Activated CD4-positive, alpha-beta T cell treated with anti-CD3 and anti-CD28 coated beads, Interleukin-2, amount 10 ng/mL, durations not matched to agents 7 days and 5 days (primary cell): Measurements from ENCODE around the gene MTHFD2L. TPM values are rescaled to one million over a fixed set of nuclear protein-coding genes. Genes with fewer than 3 reads are reported as not detected.
"Not testable (repeated sequence)": the region's sequence is repeated elsewhere in the genome, so short reads cannot be mapped to it uniquely, and the experiment has no call there.

Experiments
- CTCF ChIA-PET: fragments of 350-600 bp; sonication (Branson Sonifier 250); formaldehyde crosslinking; loops from one replicate; lab custom pipeline; 2021; ENCODE audit warnings: antibody characterized with exemption; lab: Charles Lee
- POLR2A ChIA-PET: fragments of 350-600 bp; sonication (Branson Sonifier 250); formaldehyde crosslinking; loops from one replicate; lab custom pipeline; 2021; ENCODE audit warnings: antibody characterized with exemption; lab: Charles Lee
- DNase-seq: peaks from one replicate; pipeline ENCODE4 v3.0.0-alpha.2; 2020
- H3K27ac Mint-ChIP-seq: one replicate; pipeline ENCODE4 v1.8.0; 2021; ENCODE audit warnings: mild to moderate bottlenecking, moderate library complexity, mixed read lengths
- H3K27me3 Mint-ChIP-seq: one replicate; pipeline ENCODE4 v1.8.0; 2021; ENCODE audit warnings: mixed read lengths
- H3K36me3 Mint-ChIP-seq: one replicate; pipeline ENCODE4 v1.8.0; 2021; ENCODE audit warnings: low read depth, mixed read lengths
- H3K4me1 Mint-ChIP-seq: one replicate; pipeline ENCODE4 v1.8.0; 2021; ENCODE audit warnings: mixed read lengths
- H3K4me3 Mint-ChIP-seq: one replicate; pipeline ENCODE4 v1.8.0; 2021; ENCODE audit warnings: mild to moderate bottlenecking, moderate library complexity, mixed read lengths
- H3K9me3 Mint-ChIP-seq: one replicate; pipeline ENCODE4 v1.8.0; 2021; ENCODE audit warnings: mixed read lengths
- total RNA-seq, 2 experiments: library from RNA; stranded (reverse); gene quantifications; one replicate each; pipeline ENCODE4 v1.2.3, GENCODE V29; 2021

The MTHFD2L gene
- total RNA-seq, 2 experiments from 2014 or later: 7.9 to 8.9 TPM

GRCh38 chr4:74214457-74215159 is 56.7 kb downstream of the MTHFD2L start:
- CTCF ChIA-PET: interaction anchor here (0.9 to 1.6 kb wide), 3 partner anchors 13 to 19 kb away, joined by 3 to 8 read pairs (median 5); no protein-coding TSS in a partner anchor
- Mint-ChIP-seq H3K9me3 (peaks cover 13% of the 10 kb centered on the region), H3K36me3 (peaks cover 14% of the 10 kb centered on the region)
- DNase-seq, H3K27ac Mint-ChIP-seq, H3K4me3 Mint-ChIP-seq, POLR2A ChIA-PET, H3K4me1 Mint-ChIP-seq, H3K27me3 Mint-ChIP-seq: not testable (repeated sequence)

- H3K4me3 Mint-ChIP-seq, H3K27ac Mint-ChIP-seq, POLR2A ChIA-PET, H3K4me1 Mint-ChIP-seq, H3K27me3 Mint-ChIP-seq, DNase-seq: not testable (repeated sequence)
- peaks cover 14% of the 10 kb centered on the region for H3K36me3 Mint-ChIP-seq
- peaks cover 10% of the 10 kb centered on the region for H3K9me3 Mint-ChIP-seq
- CTCF ChIA-PET: interaction anchor here (0.9 to 1.6 kb wide), 3 partner anchors 13 to 20 kb away, joined by 3 to 8 read pairs (median 5); no protein-coding TSS in a partner anchor
These were observed 57.3 kb downstream of the MTHFD2L start for GRCh38 chr4:74215236-74215635.

GRCh38 chr4:74217365-74217764 is 59.4 kb downstream of the MTHFD2L start:
- H3K27ac Mint-ChIP-seq: no peak overlapping the region
- POLR2A ChIA-PET: no interaction called here
- no peak overlapping the region for H3K4me3 Mint-ChIP-seq
- peaks cover 5% of the 10 kb centered on the region for H3K4me1 Mint-ChIP-seq
- DNase-seq: no peak
- H3K27me3 Mint-ChIP-seq: no peaks in the 10 kb centered on the region
- H3K9me3 Mint-ChIP-seq: peaks cover 2% of the 10 kb centered on the region
- H3K36me3 Mint-ChIP-seq: peaks cover 5% of the 10 kb centered on the region
- CTCF ChIA-PET: interaction anchor here (1.0 kb wide), 1 partner anchor 11 kb away, joined by 3 read pairs; no protein-coding TSS in a partner anchor

- no peak for DNase-seq
- Mint-ChIP-seq H3K36me3 (peaks cover 2% of the 10 kb centered on the region), H3K4me1 (peaks cover 5% of the 10 kb centered on the region), H3K27ac (no peak overlapping the region), H3K4me3 (no peak overlapping the region), H3K9me3 (no peaks in the 10 kb centered on the region), H3K27me3 (no peaks in the 10 kb centered on the region)
- CTCF ChIA-PET: interaction anchor here (0.7 to 1.0 kb wide), 2 partner anchors 12 to 61 kb away, joined by 3 read pairs; no protein-coding TSS in a partner anchor
- POLR2A ChIA-PET: no interaction called here
These were observed 60.3 kb downstream of the MTHFD2L start for GRCh38 chr4:74218201-74218600.

GRCh38 chr4:74219240-74219639 is 61.3 kb downstream of the MTHFD2L start:
- ChIA-PET POLR2A (no interaction called here), CTCF (no interaction called here)
- no peak overlapping the region for H3K27ac Mint-ChIP-seq
- H3K4me3 Mint-ChIP-seq: no peak overlapping the region
- H3K27me3 Mint-ChIP-seq: no peaks in the 10 kb centered on the region
- DNase-seq: no peak
- no peaks in the 10 kb centered on the region for H3K36me3 Mint-ChIP-seq
- no peaks in the 10 kb centered on the region for H3K9me3 Mint-ChIP-seq
- peaks cover 5% of the 10 kb centered on the region for H3K4me1 Mint-ChIP-seq

GRCh38 chr4:74223098-74223497 is 65.2 kb downstream of the MTHFD2L start:
- POLR2A ChIA-PET: no interaction called here
- Mint-ChIP-seq H3K9me3 (no peaks in the 10 kb centered on the region), H3K4me1 (peaks cover 3% of the 10 kb centered on the region), H3K27me3 (no peaks in the 10 kb centered on the region), H3K27ac (no peak overlapping the region), H3K4me3 (no peak overlapping the region), H3K36me3 (no peaks in the 10 kb centered on the region)
- no peak for DNase-seq
- CTCF ChIA-PET: no interaction called here

GRCh38 chr4:74223801-74224200 is 65.9 kb downstream of the MTHFD2L start:
- CTCF ChIA-PET: interaction anchor here (1.5 kb wide), 1 partner anchor 34 kb away, joined by 3 read pairs; no protein-coding TSS in a partner anchor
- Mint-ChIP-seq H3K27ac (no peak overlapping the region), H3K4me1 (peaks cover 3% of the 10 kb centered on the region), H3K9me3 (no peaks in the 10 kb centered on the region), H3K4me3 (no peak overlapping the region), H3K27me3 (no peaks in the 10 kb centered on the region), H3K36me3 (no peaks in the 10 kb centered on the region)
- POLR2A ChIA-PET: no interaction called here
- DNase-seq: no peak

- H3K9me3 Mint-ChIP-seq: no peaks in the 10 kb centered on the region
- CTCF ChIA-PET: interaction anchor here (0.6 to 1.4 kb wide), 10 partner anchors 8 to 191 kb away, joined by 3 to 6 read pairs (median 4); no protein-coding TSS in a partner anchor
- no peaks in the 10 kb centered on the region for H3K36me3 Mint-ChIP-seq
- peak; percentile 84 for DNase-seq
- H3K4me1 Mint-ChIP-seq: peaks cover 12% of the 10 kb centered on the region
- H3K27ac Mint-ChIP-seq: no peak overlapping the region
- no peak overlapping the region for H3K4me3 Mint-ChIP-seq
- no peaks in the 10 kb centered on the region for H3K27me3 Mint-ChIP-seq
- POLR2A ChIA-PET: interaction anchor here (0.6 kb wide), 1 partner anchor 8 kb away, joined by 3 read pairs; no protein-coding TSS in a partner anchor
These were observed 71.0 kb downstream of the MTHFD2L start for GRCh38 chr4:74228691-74229640.

GRCh38 chr4:74230902-74231499 is 73.1 kb downstream of the MTHFD2L start:
- ChIA-PET CTCF (interaction anchor here (0.6 to 1.7 kb wide), 4 partner anchors 11 to 344 kb away, joined by 3 to 8 read pairs (median 6); no protein-coding TSS in a partner anchor), POLR2A (no interaction called here)
- Mint-ChIP-seq H3K4me3 (no peak overlapping the region), H3K4me1 (peaks cover 19% of the 10 kb centered on the region), H3K27ac (no peak overlapping the region), H3K9me3 (no peaks in the 10 kb centered on the region), H3K27me3 (no peaks in the 10 kb centered on the region), H3K36me3 (no peaks in the 10 kb centered on the region)
- no peak for DNase-seq

GRCh38 chr4:74235135-74235534 is 77.2 kb downstream of the MTHFD2L start:
- ChIA-PET CTCF (no interaction called here), POLR2A (no interaction called here)
- Mint-ChIP-seq H3K4me3 (no peak overlapping the region), H3K36me3 (no peaks in the 10 kb centered on the region), H3K27me3 (no peaks in the 10 kb centered on the region), H3K4me1 (peaks cover 19% of the 10 kb centered on the region), H3K9me3 (no peaks in the 10 kb centered on the region), H3K27ac (no peak overlapping the region)
- DNase-seq: no peak

- Mint-ChIP-seq H3K36me3 (no peaks in the 10 kb centered on the region), H3K9me3 (no peaks in the 10 kb centered on the region), H3K27me3 (no peaks in the 10 kb centered on the region), H3K4me1 (peaks cover 8% of the 10 kb centered on the region), H3K4me3 (no peak overlapping the region), H3K27ac (no peak overlapping the region)
- CTCF ChIA-PET: interaction anchor here (0.8 kb wide), 2 partner anchors 9 to 84 kb away, joined by 3 to 4 read pairs; no protein-coding TSS in a partner anchor
- POLR2A ChIA-PET: interaction anchor here (0.6 kb wide), 1 partner anchor 9 kb away, joined by 3 read pairs; no protein-coding TSS in a partner anchor
- DNase-seq: no peak
These were observed 79.6 kb downstream of the MTHFD2L start for GRCh38 chr4:74237425-74237966.

- ChIA-PET CTCF (no interaction called here), POLR2A (no interaction called here)
- H3K4me1 Mint-ChIP-seq: peaks cover 6% of the 10 kb centered on the region
- H3K27me3 Mint-ChIP-seq: no peaks in the 10 kb centered on the region
- no peak for DNase-seq
- H3K4me3 Mint-ChIP-seq: no peak overlapping the region
- H3K27ac Mint-ChIP-seq: no peak overlapping the region
- H3K9me3 Mint-ChIP-seq: no peaks in the 10 kb centered on the region
- H3K36me3 Mint-ChIP-seq: no peaks in the 10 kb centered on the region
These were observed 86.1 kb downstream of the MTHFD2L start for GRCh38 chr4:74244049-74244448.
